ENCODE data around the gene RALGAPA2.

RALGAPA2 gene

GRCh38 chr20:20500312-20500711 lies 212.1 kb downstream of the RALGAPA2 start:
- DNase-seq: no peak

- peak in 3 of 58 donors; percentile 5 to 17 (median 9) for DNase-seq
Measured at GRCh38 chr20:20499439-20499838, 213.0 kb downstream of the RALGAPA2 start.

GRCh38 chr20:20498076-20498861 lies 214.2 kb downstream of the RALGAPA2 start:
- DNase-seq: peak in 47 of 58 donors; percentile 9 to 87 (median 56)

- no peak for DNase-seq
Measured at GRCh38 chr20:20497242-20497978, 215.0 kb downstream of the RALGAPA2 start.

GRCh38 chr20:20495729-20496503 lies 216.5 kb downstream of the RALGAPA2 start:
- no peak for DNase-seq

- DNase-seq: no peak
Measured at GRCh38 chr20:20493701-20494100, 218.7 kb downstream of the RALGAPA2 start.

GRCh38 chr20:20492521-20493332 lies 219.7 kb downstream of the RALGAPA2 start:
- DNase-seq: peak in 48 of 58 donors; percentile 9 to 86 (median 54)

GRCh38 chr20:20491784-20492264 lies 220.6 kb downstream of the RALGAPA2 start:
- no peak for DNase-seq

- peak in 1 of 58 donors; percentile 9 for DNase-seq
Measured at GRCh38 chr20:20491110-20491783, 221.2 kb downstream of the RALGAPA2 start.

GRCh38 chr20:20490673-20491072 lies 221.8 kb downstream of the RALGAPA2 start:
- no peak for DNase-seq

- no peak for DNase-seq
Measured at GRCh38 chr20:20489648-20490341, 222.6 kb downstream of the RALGAPA2 start.

GRCh38 chr20:20489054-20489453 lies 223.4 kb downstream of the RALGAPA2 start:
- no peak for DNase-seq

- DNase-seq: no peak
Measured at GRCh38 chr20:20488388-20488787, 224.1 kb downstream of the RALGAPA2 start.

GRCh38 chr20:20487811-20488210 lies 224.6 kb downstream of the RALGAPA2 start:
- no peak for DNase-seq

GRCh38 chr20:20483328-20483727 lies 229.1 kb downstream of the RALGAPA2 start:
- DNase-seq: no peak

- DNase-seq: no peak
Measured at GRCh38 chr20:20482453-20482852, 230.0 kb downstream of the RALGAPA2 start.

- no peak for DNase-seq
Measured at GRCh38 chr20:20480689-20481088, 231.8 kb downstream of the RALGAPA2 start.

GRCh38 chr20:20480126-20480525 lies 232.3 kb downstream of the RALGAPA2 start:
- no peak for DNase-seq

GRCh38 chr20:20477444-20478041 lies 234.9 kb downstream of the RALGAPA2 start:
- no peak for DNase-seq
